ENCODE results near the gene CDC26. TPM values are rescaled to one million over a fixed set of nuclear protein-coding genes. Genes with fewer than 3 reads are reported as not detected.

Gene CDC26
- total RNA-seq, 1 experiment from 2014 or later = 36.9 TPM

GRCh38 chr9:113269355-113269754, 6.0 kb downstream of the CDC26 start:
- H3K36me3 Mint-ChIP-seq = peaks cover 37% of the 10 kb centered on the region
- H3K27ac Mint-ChIP-seq = no peak overlapping the region
- CTCF ChIA-PET = no interaction called here
- DNase-seq (ENCODE audit: low spot score) = no peak
- POLR2A ChIA-PET = no interaction called here
- no peak for ATAC-seq
- TF ChIP-seq AR (CRISPR knock-in tag; IDR thresholded peaks at IDR 0.05) (no peak), ZNF532 (CRISPR knock-in tag; IDR thresholded peaks at IDR 0.05; ENCODE audit: borderline replicate concordance) (no peak), E2F1 (CRISPR knock-in tag; IDR thresholded peaks at IDR 0.05) (no peak), GTF2I (CRISPR knock-in tag; conservative IDR thresholded peaks at IDR 0.05) (no peak)
- no peak overlapping the region for H3K4me3 Mint-ChIP-seq
- H3K27me3 Mint-ChIP-seq (ENCODE audit: low read depth) = no peaks in the 10 kb centered on the region
- peaks cover 4% of the 10 kb centered on the region for H3K4me1 Mint-ChIP-seq
- H3K9me3 Mint-ChIP-seq = no peaks in the 10 kb centered on the region

- Mint-ChIP-seq H3K27ac (no peak overlapping the region), H3K36me3 (peaks cover 34% of the 10 kb centered on the region), H3K9me3 (no peaks in the 10 kb centered on the region), H3K4me1 (no peaks in the 10 kb centered on the region), H3K27me3 (ENCODE audit: low read depth) (no peaks in the 10 kb centered on the region), H3K4me3 (no peak overlapping the region)
- TF ChIP-seq ZBTB21 (CRISPR knock-in tag; IDR thresholded peaks at IDR 0.05; ENCODE audit: borderline replicate concordance) (no peak), ESRRA (CRISPR knock-in tag; IDR thresholded peaks at IDR 0.05; ENCODE audit: borderline replicate concordance) (no peak), JUN (CRISPR knock-in tag; IDR thresholded peaks at IDR 0.05) (no peak), NFE2L1 (CRISPR knock-in tag; IDR thresholded peaks at IDR 0.05) (no peak)
- DNase-seq (ENCODE audit: low spot score) (no peak), ATAC-seq (no peak)
- ChIA-PET CTCF (no interaction called here), POLR2A (no interaction called here)
Measured at GRCh38 chr9:113267911-113268566, 7.3 kb downstream of the CDC26 start.

- POLR2A ChIA-PET = no interaction called here
- H3K27ac Mint-ChIP-seq = no peak overlapping the region
- no peaks in the 10 kb centered on the region for H3K4me1 Mint-ChIP-seq
- no peaks in the 10 kb centered on the region for H3K9me3 Mint-ChIP-seq
- H3K36me3 Mint-ChIP-seq = peaks cover 31% of the 10 kb centered on the region
- H3K4me3 Mint-ChIP-seq = no peak overlapping the region
- ATAC-seq = no peak
- no peaks in the 10 kb centered on the region for H3K27me3 Mint-ChIP-seq (ENCODE audit: low read depth)
- CTCF ChIA-PET = no interaction called here
- no peak for DNase-seq (ENCODE audit: low spot score)
- no peak for TF ChIP-seq FOXP1 (CRISPR knock-in tag; IDR thresholded peaks at IDR 0.05; ENCODE audit: borderline replicate concordance)
- TF ChIP-seq E2F4 (CRISPR knock-in tag; IDR thresholded peaks at IDR 0.05; ENCODE audit: borderline replicate concordance, low read depth) = no peak
- no peak for TF ChIP-seq EMX1 (CRISPR knock-in tag; IDR thresholded peaks at IDR 0.05)
- no peak for TF ChIP-seq ZNF219 (CRISPR knock-in tag; IDR thresholded peaks at IDR 0.05; ENCODE audit: borderline replicate concordance)
- TF ChIP-seq E2F1 (CRISPR knock-in tag; IDR thresholded peaks at IDR 0.05) = no peak
- no peak for TF ChIP-seq MLX (CRISPR knock-in tag; IDR thresholded peaks at IDR 0.05)
- TF ChIP-seq ZSCAN18 (CRISPR knock-in tag; IDR thresholded peaks at IDR 0.05) = no peak
- no peak for TF ChIP-seq JUN (CRISPR knock-in tag; IDR thresholded peaks at IDR 0.05)
- TF ChIP-seq FOXK1 (CRISPR knock-in tag; IDR thresholded peaks at IDR 0.05) = no peak
- no peak for TF ChIP-seq ZNF671 (CRISPR knock-in tag; IDR thresholded peaks at IDR 0.05)
Measured at GRCh38 chr9:113266174-113266573, 9.2 kb downstream of the CDC26 start.
